GM23338 (cell line): ENCODE data around the gene TNS3. TPM values are rescaled to one million over a fixed set of nuclear protein-coding genes. Genes with fewer than 3 reads are reported as not detected.

Experiments
- ATAC-seq: fragments of 200-7000 bp; cut with Tn5 transposase; 3 replicates; pipeline ENCODE4 v1.9.1; 2020
- DNase-seq: peaks from one replicate; pipeline ENCODE4 v3.0.0-alpha.2; 2015; ENCODE audit warnings: low spot score
- H2AFZ ChIP-seq: fragments of 200-600 bp; sonication (generic); 2 replicates; pipeline ENCODE4 v1.8.0; 2016; ENCODE audit warnings: antibody characterized with exemption, mild to moderate bottlenecking, moderate library complexity
- H3F3A ChIP-seq: fragments of 200-600 bp; sonication (generic); replicated peaks from 2 replicates; pipeline ENCODE4 v1.8.0; 2017; ENCODE audit warnings: antibody characterized with exemption, mixed run types, low read depth
- H3K27ac ChIP-seq: fragments of 200-600 bp; sonication (generic); 2 replicates; pipeline ENCODE4 v1.6.1; 2016; ENCODE audit warnings: low read depth
- H3K27me3 ChIP-seq: fragments of 200-600 bp; sonication (generic); 2 replicates; pipeline ENCODE4 v1.8.0; 2016; ENCODE audit warnings: mild to moderate bottlenecking, mixed run types, moderate library complexity; ENCODE audit not compliant: insufficient read depth
- H3K36me3 ChIP-seq: fragments of 200-600 bp; sonication (generic); 2 replicates; pipeline ENCODE4 v1.8.0; 2016; ENCODE audit warnings: mild to moderate bottlenecking; ENCODE audit not compliant: insufficient read depth
- H3K4me1 ChIP-seq: fragments of 200-600 bp; sonication (generic); 2 replicates; pipeline ENCODE4 v1.8.0; 2016; ENCODE audit warnings: mild to moderate bottlenecking, moderate library complexity; ENCODE audit not compliant: insufficient read depth
- H3K4me2 ChIP-seq: fragments of 200-600 bp; sonication (generic); 2 replicates; pipeline ENCODE4 v1.7.1; 2017; ENCODE audit warnings: mixed run types
- H3K4me3 ChIP-seq: fragments of 200-600 bp; sonication (generic); 2 replicates; pipeline ENCODE4 v1.6.1; 2016; ENCODE audit warnings: mixed run types
- H3K79me2 ChIP-seq: fragments of 200-600 bp; sonication (generic); replicated peaks from 2 replicates; pipeline ENCODE4 v1.8.0; 2017; ENCODE audit warnings: mild to moderate bottlenecking; ENCODE audit not compliant: insufficient read depth
- H3K9me2 ChIP-seq: fragments of 200-600 bp; sonication (generic); 2 replicates; pipeline ENCODE4 v1.8.0; 2017; ENCODE audit not compliant: insufficient read depth
- H4K20me1 ChIP-seq: fragments of 200-600 bp; sonication (generic); replicated peaks from 2 replicates; pipeline ENCODE4 v1.8.0; 2017; ENCODE audit warnings: mild to moderate bottlenecking; ENCODE audit not compliant: insufficient read depth
- H3K27ac Mint-ChIP-seq: 2 replicates; pipeline ENCODE4 v1.8.0; 2020; ENCODE audit warnings: inconsistent platforms, mild to moderate bottlenecking, moderate library complexity, mixed read lengths
- H3K27me3 Mint-ChIP-seq: 3 replicates; pipeline ENCODE4 v1.8.0; 2022; ENCODE audit warnings: low read depth, mild to moderate bottlenecking, moderate library complexity, mixed read lengths, inconsistent platforms; ENCODE audit not compliant: insufficient read depth, poor library complexity
- H3K36me3 Mint-ChIP-seq: 3 replicates; pipeline ENCODE4 v1.8.0; 2021; ENCODE audit warnings: low read depth, mild to moderate bottlenecking, inconsistent platforms, moderate library complexity, mixed read lengths
- H3K4me1 Mint-ChIP-seq: 3 replicates; pipeline ENCODE4 v1.8.0; 2020; ENCODE audit warnings: mild to moderate bottlenecking, inconsistent platforms, mixed read lengths
- H3K4me3 Mint-ChIP-seq: 3 replicates; pipeline ENCODE4 v1.8.0; 2021; ENCODE audit warnings: moderate library complexity, mild to moderate bottlenecking, inconsistent platforms, mixed read lengths
- H3K9me3 Mint-ChIP-seq: 3 replicates; pipeline ENCODE4 v1.8.0; 2020; ENCODE audit warnings: moderate library complexity, mild to moderate bottlenecking, inconsistent platforms, mixed read lengths
- CREB1 ChIP-seq: fragments of 250-450 bp; sonication (Bioruptor Pico); IDR thresholded peaks from 2 replicates; pipeline ENCODE4 v1.5.0; 2020; ENCODE audit warnings: low read depth, mild to moderate bottlenecking, moderate library complexity
- CTCF ChIP-seq, 2 experiments: fragments of 200-600 bp in 1 of 2; sonication (generic) in 1 of 2; conservative IDR thresholded peaks; 2 replicates each; pipeline versions ENCODE4 v1.5.1 to v1.6.1; 2016 to 2017; ENCODE audit warnings: antibody characterized with exemption in 2 of 2, low read depth in 2 of 2, mild to moderate bottlenecking in 2 of 2, moderate library complexity in 1 of 2
- ETS1 ChIP-seq: IDR thresholded peaks from 2 replicates; pipeline ENCODE4 v1.6.1; 2016; ENCODE audit warnings: antibody characterized with exemption
- EZH2 ChIP-seq: fragments of 200-600 bp; sonication (generic); IDR thresholded peaks from one replicate; pipeline ENCODE4 v1.8.0; 2017; ENCODE audit warnings: antibody characterized with exemption, mild to moderate bottlenecking, low read depth; ENCODE audit not compliant: unreplicated experiment
- EZH2phosphoT487 ChIP-seq: fragments of 200-600 bp; sonication (generic); IDR thresholded peaks from one replicate; pipeline ENCODE4 v1.8.1; 2018; ENCODE audit warnings: antibody characterized with exemption; ENCODE audit not compliant: unreplicated experiment
- JUNB ChIP-seq: IDR thresholded peaks from one replicate; pipeline ENCODE4 v1.6.1; 2016; ENCODE audit warnings: antibody characterized with exemption; ENCODE audit not compliant: unreplicated experiment
- NANOG ChIP-seq: IDR thresholded peaks from 2 replicates; pipeline ENCODE4 v1.6.1; 2016; ENCODE audit warnings: antibody characterized with exemption, borderline replicate concordance
- POLR2AphosphoS5 ChIP-seq: IDR thresholded peaks from 2 replicates; pipeline ENCODE4 v1.6.1; 2016; ENCODE audit warnings: antibody characterized with exemption, low read depth
- REST ChIP-seq: IDR thresholded peaks from one replicate; pipeline ENCODE4 v1.6.1; 2018; ENCODE audit warnings: antibody characterized with exemption; ENCODE audit not compliant: unreplicated experiment
- STAT1 ChIP-seq: IDR thresholded peaks from one replicate; pipeline ENCODE4 v1.6.1; 2016; ENCODE audit warnings: antibody characterized with exemption; ENCODE audit not compliant: unreplicated experiment
- ZNF114 ChIP-seq: fragments of 250-450 bp; sonication (Bioruptor Pico); IDR thresholded peaks from 2 replicates; pipeline ENCODE4 v1.5.0; 2020; ENCODE audit warnings: mild to moderate bottlenecking, moderate library complexity
- ZNF331 ChIP-seq: fragments of 250-450 bp; sonication (Bioruptor Pico); IDR thresholded peaks from 2 replicates; pipeline ENCODE4 v1.5.0; 2020; ENCODE audit warnings: low read depth, mild to moderate bottlenecking, moderate library complexity
- ZNF462 ChIP-seq: fragments of 250-450 bp; sonication (Bioruptor Pico); IDR thresholded peaks from 2 replicates; pipeline ENCODE4 v1.5.0; 2020; ENCODE audit warnings: mild to moderate bottlenecking, moderate library complexity
- polyA plus RNA-seq: library from polyadenylated mRNA; unstranded; fragments of >200 nt; fragmentation: Nextera tagmentation; extraction: Ambion mirVana; gene quantifications from 2 replicates; pipeline ENCODE4 v1.2.1, GENCODE V29; 2016
- total RNA-seq: library from RNA; depleted of rRNA; stranded (reverse); fragments of >200 nt; shearing (Covaris generic); gene quantifications from 2 replicates; pipeline ENCODE4 v1.2.3, GENCODE V29; 2014

The TNS3 gene
- total and polyA plus RNA-seq, 2 experiments from 2014 or later = 6.2 to 28.7 TPM

GRCh38 chr7:47587976-47588375 is 6.1 kb upstream of the TNS3 start:
- no peak overlapping the region for H2AFZ ChIP-seq
- peaks cover 10% of the 10 kb centered on the region for H3K9me3 Mint-ChIP-seq
- no peak overlapping the region for H3K27ac Mint-ChIP-seq

More at GRCh38 chr7:47587976-47588375, 6.1 kb upstream of the TNS3 start:
- no peak overlapping the region for H3K4me3 ChIP-seq
- DNase-seq = no peak
- H3K4me1 Mint-ChIP-seq = peaks cover 25% of the 10 kb centered on the region
- no peaks in the 10 kb centered on the region for H3K9me2 ChIP-seq
- H3K36me3 Mint-ChIP-seq = no peaks in the 10 kb centered on the region
- no peak overlapping the region for H3K4me3 Mint-ChIP-seq
- H3K4me1 ChIP-seq = peaks cover 20% of the 10 kb centered on the region
- no peaks in the 10 kb centered on the region for H3K36me3 ChIP-seq
- TF ChIP-seq STAT1 = no peak
- TF ChIP-seq CREB1 = no peak
- TF ChIP-seq ZNF331 (CRISPR knock-in tag) = no peak
- no peak for TF ChIP-seq POLR2AphosphoS5
- no peak for TF ChIP-seq ZNF462 (CRISPR knock-in tag)
- TF ChIP-seq ETS1 = no peak
- no peak for TF ChIP-seq REST
- no peak for TF ChIP-seq JUNB
- no peak for TF ChIP-seq CTCF (conservative IDR thresholded peaks at IDR 0.05; ENCODE audit: low read depth in 2 of 2)
- no peak for TF ChIP-seq EZH2phosphoT487
- TF ChIP-seq NANOG = no peak
- TF ChIP-seq EZH2 = no peak
- TF ChIP-seq ZNF114 (CRISPR knock-in tag) = no peak
- H3K27me3 ChIP-seq = peaks cover 13% of the 10 kb centered on the region
- peaks cover under 1% of the 10 kb centered on the region; the same call in 1 of the 2 replicates for H3F3A ChIP-seq
- no peak overlapping the region for H3K4me2 ChIP-seq
- H3K27ac ChIP-seq = no peak overlapping the region
- H4K20me1 ChIP-seq = no peaks in the 10 kb centered on the region
- peaks cover 18% of the 10 kb centered on the region for H3K27me3 Mint-ChIP-seq
- no peaks in the 10 kb centered on the region for H3K79me2 ChIP-seq
- no peak for ATAC-seq
